PC-9 (cell line): ENCODE measurements around the gene BHLHE40.

Experiments
- EZH2 ChIP-seq: fragments of 200-600 bp; sonication (generic); IDR thresholded peaks from 2 replicates; pipeline ENCODE4 v1.8.0; 2017; ENCODE audit warnings: antibody characterized with exemption, low read depth
- TF ChIP-seq, protein P1 (sequence below): fragments of 200-600 bp; sonication (generic); conservative IDR thresholded peaks from 2 replicates; pipeline ENCODE4 v1.6.1; 2017; ENCODE audit warnings: mixed run types, antibody characterized with exemption, mild to moderate bottlenecking, moderate library complexity

GRCh38 chr3:4982773-4983738, 3.8 kb downstream of the BHLHE40 start:
- TF ChIP-seq, protein P1, sequence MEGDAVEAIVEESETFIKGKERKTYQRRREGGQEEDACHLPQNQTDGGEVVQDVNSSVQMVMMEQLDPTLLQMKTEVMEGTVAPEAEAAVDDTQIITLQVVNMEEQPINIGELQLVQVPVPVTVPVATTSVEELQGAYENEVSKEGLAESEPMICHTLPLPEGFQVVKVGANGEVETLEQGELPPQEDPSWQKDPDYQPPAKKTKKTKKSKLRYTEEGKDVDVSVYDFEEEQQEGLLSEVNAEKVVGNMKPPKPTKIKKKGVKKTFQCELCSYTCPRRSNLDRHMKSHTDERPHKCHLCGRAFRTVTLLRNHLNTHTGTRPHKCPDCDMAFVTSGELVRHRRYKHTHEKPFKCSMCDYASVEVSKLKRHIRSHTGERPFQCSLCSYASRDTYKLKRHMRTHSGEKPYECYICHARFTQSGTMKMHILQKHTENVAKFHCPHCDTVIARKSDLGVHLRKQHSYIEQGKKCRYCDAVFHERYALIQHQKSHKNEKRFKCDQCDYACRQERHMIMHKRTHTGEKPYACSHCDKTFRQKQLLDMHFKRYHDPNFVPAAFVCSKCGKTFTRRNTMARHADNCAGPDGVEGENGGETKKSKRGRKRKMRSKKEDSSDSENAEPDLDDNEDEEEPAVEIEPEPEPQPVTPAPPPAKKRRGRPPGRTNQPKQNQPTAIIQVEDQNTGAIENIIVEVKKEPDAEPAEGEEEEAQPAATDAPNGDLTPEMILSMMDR = no peak
- TF ChIP-seq EZH2 = no peak
